Measurements from ENCODE around the gene TNS1. TPM values are rescaled to one million over a fixed set of nuclear protein-coding genes. Genes with fewer than 3 reads are reported as not detected.

Gene TNS1
- total RNA-seq, 2 experiments from 2014 or later = 0.89 to 1.4 TPM

- Mint-ChIP-seq H3K9me3 (no peaks in the 10 kb centered on the region), H3K27me3 (no peaks in the 10 kb centered on the region), H3K27ac (no peak overlapping the region), H3K36me3 (no peaks in the 10 kb centered on the region), H3K4me1 (no peaks in the 10 kb centered on the region), H3K4me3 (no peak overlapping the region)
- no peak for DNase-seq
These were observed 175.2 kb downstream of the TNS1 start for GRCh38 chr2:217827430-217828201.

DNA sequence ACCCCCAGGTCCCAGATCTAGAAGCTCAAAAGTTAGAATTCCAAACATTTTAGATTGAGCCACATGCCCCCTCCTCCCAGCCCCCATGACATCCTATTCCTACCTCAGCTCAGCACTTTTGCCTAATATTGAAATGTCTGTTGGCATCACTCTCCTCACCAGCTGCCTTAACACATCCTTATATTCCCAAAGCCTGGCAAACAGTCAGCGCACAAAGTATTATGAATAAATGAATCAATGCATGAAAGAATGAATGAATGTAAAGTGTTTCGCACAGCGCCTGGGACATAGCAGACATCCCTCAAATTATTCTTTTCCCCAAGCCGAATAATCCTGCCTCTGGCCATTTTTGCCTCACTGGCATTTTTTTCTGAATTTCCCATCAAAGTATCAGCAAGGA, 175.8 kb downstream of the TNS1 start:
- H3K9me3 Mint-ChIP-seq = no peaks in the 10 kb centered on the region
- no peaks in the 10 kb centered on the region for H3K4me1 Mint-ChIP-seq
- H3K36me3 Mint-ChIP-seq = no peaks in the 10 kb centered on the region
- H3K27me3 Mint-ChIP-seq = no peaks in the 10 kb centered on the region
- H3K27ac Mint-ChIP-seq = no peak overlapping the region
- DNase-seq = no peak
- H3K4me3 Mint-ChIP-seq = no peak overlapping the region

GRCh38 chr2:217826520-217826919, 176.3 kb downstream of the TNS1 start:
- DNase-seq = no peak
- no peaks in the 10 kb centered on the region for H3K9me3 Mint-ChIP-seq
- no peak overlapping the region for H3K4me3 Mint-ChIP-seq
- no peaks in the 10 kb centered on the region for H3K27me3 Mint-ChIP-seq
- H3K27ac Mint-ChIP-seq = no peak overlapping the region
- H3K36me3 Mint-ChIP-seq = no peaks in the 10 kb centered on the region
- H3K4me1 Mint-ChIP-seq = no peaks in the 10 kb centered on the region

- no peaks in the 10 kb centered on the region for H3K27me3 Mint-ChIP-seq
- H3K4me1 Mint-ChIP-seq = no peaks in the 10 kb centered on the region
- no peak overlapping the region for H3K27ac Mint-ChIP-seq
- no peaks in the 10 kb centered on the region for H3K36me3 Mint-ChIP-seq
- no peaks in the 10 kb centered on the region for H3K9me3 Mint-ChIP-seq
- DNase-seq = no peak
- H3K4me3 Mint-ChIP-seq = no peak overlapping the region
These were observed 177.1 kb downstream of the TNS1 start for GRCh38 chr2:217825469-217826235.

- no peaks in the 10 kb centered on the region for H3K27me3 Mint-ChIP-seq
- DNase-seq = no peak
- no peaks in the 10 kb centered on the region for H3K4me1 Mint-ChIP-seq
- no peak overlapping the region for H3K27ac Mint-ChIP-seq
- H3K4me3 Mint-ChIP-seq = no peak overlapping the region
- no peaks in the 10 kb centered on the region for H3K9me3 Mint-ChIP-seq
- H3K36me3 Mint-ChIP-seq = no peaks in the 10 kb centered on the region
These were observed 178.6 kb downstream of the TNS1 start for GRCh38 chr2:217824223-217824622.

- no peaks in the 10 kb centered on the region for H3K27me3 Mint-ChIP-seq
- no peaks in the 10 kb centered on the region for H3K36me3 Mint-ChIP-seq
- no peaks in the 10 kb centered on the region for H3K9me3 Mint-ChIP-seq
- H3K4me3 Mint-ChIP-seq = no peak overlapping the region
- no peak for DNase-seq
- H3K4me1 Mint-ChIP-seq = no peaks in the 10 kb centered on the region
- no peak overlapping the region for H3K27ac Mint-ChIP-seq
These were observed 179.2 kb downstream of the TNS1 start for GRCh38 chr2:217823626-217824025.

GRCh38 chr2:217822296-217823252, 180.2 kb downstream of the TNS1 start:
- no peaks in the 10 kb centered on the region for H3K9me3 Mint-ChIP-seq
- no peaks in the 10 kb centered on the region for H3K36me3 Mint-ChIP-seq
- H3K4me3 Mint-ChIP-seq = no peak overlapping the region
- H3K27me3 Mint-ChIP-seq = no peaks in the 10 kb centered on the region
- no peak for DNase-seq
- H3K27ac Mint-ChIP-seq = no peak overlapping the region
- no peaks in the 10 kb centered on the region for H3K4me1 Mint-ChIP-seq

DNA sequence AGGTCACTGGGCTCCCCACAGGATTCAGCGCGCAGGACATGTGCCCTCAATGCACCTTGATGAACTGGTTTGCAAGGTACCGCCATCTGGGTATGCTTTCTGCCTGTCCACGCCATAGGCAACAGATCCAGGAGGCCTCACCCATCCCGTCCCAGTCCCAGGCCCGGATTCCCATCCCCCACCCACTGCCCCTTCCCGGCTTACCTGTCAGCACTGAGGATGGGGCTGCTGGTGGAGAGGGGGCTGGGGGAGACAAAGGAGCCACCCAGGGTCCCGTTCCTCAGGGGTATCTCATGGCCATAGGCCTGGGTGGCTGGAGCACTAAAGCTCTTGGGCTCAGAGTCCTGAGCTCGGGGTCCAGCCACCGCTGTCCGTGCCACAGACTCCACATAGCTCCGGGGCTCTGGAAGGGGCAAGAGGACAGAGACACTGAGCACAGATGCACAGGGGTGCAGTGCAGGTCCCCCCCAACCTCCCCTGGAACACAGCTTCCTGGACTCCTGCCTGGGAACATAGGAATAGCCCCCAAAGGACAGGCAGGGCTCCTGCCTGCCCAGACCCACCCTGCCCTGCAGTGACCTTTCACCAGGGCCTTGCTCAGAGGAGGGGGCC, 181.2 kb downstream of the TNS1 start:
- Mint-ChIP-seq H3K9me3 (no peaks in the 10 kb centered on the region), H3K27ac (no peak overlapping the region), H3K4me3 (no peak overlapping the region), H3K27me3 (no peaks in the 10 kb centered on the region), H3K36me3 (no peaks in the 10 kb centered on the region), H3K4me1 (no peaks in the 10 kb centered on the region)
- no peak for DNase-seq

GRCh38 chr2:217820904-217821303, 181.9 kb downstream of the TNS1 start:
- no peaks in the 10 kb centered on the region for H3K4me1 Mint-ChIP-seq
- no peaks in the 10 kb centered on the region for H3K27me3 Mint-ChIP-seq
- no peak overlapping the region for H3K27ac Mint-ChIP-seq
- no peak overlapping the region for H3K4me3 Mint-ChIP-seq
- no peaks in the 10 kb centered on the region for H3K9me3 Mint-ChIP-seq
- no peak for DNase-seq
- H3K36me3 Mint-ChIP-seq = no peaks in the 10 kb centered on the region

GRCh38 chr2:217820091-217820819, 182.5 kb downstream of the TNS1 start:
- Mint-ChIP-seq H3K36me3 (no peaks in the 10 kb centered on the region), H3K4me1 (no peaks in the 10 kb centered on the region), H3K27ac (no peak overlapping the region), H3K4me3 (no peak overlapping the region), H3K9me3 (no peaks in the 10 kb centered on the region), H3K27me3 (no peaks in the 10 kb centered on the region)
- no peak for DNase-seq

- Mint-ChIP-seq H3K27ac (no peak overlapping the region), H3K4me1 (no peaks in the 10 kb centered on the region), H3K4me3 (no peak overlapping the region), H3K9me3 (no peaks in the 10 kb centered on the region), H3K36me3 (no peaks in the 10 kb centered on the region), H3K27me3 (no peaks in the 10 kb centered on the region)
- DNase-seq = no peak
These were observed 184.4 kb downstream of the TNS1 start for GRCh38 chr2:217818293-217818850.

GRCh38 chr2:217817466-217818292, 185.1 kb downstream of the TNS1 start:
- Mint-ChIP-seq H3K36me3 (no peaks in the 10 kb centered on the region), H3K9me3 (no peaks in the 10 kb centered on the region), H3K4me3 (no peak overlapping the region), H3K27ac (no peak overlapping the region), H3K4me1 (no peaks in the 10 kb centered on the region), H3K27me3 (no peaks in the 10 kb centered on the region)
- no peak for DNase-seq

DNA sequence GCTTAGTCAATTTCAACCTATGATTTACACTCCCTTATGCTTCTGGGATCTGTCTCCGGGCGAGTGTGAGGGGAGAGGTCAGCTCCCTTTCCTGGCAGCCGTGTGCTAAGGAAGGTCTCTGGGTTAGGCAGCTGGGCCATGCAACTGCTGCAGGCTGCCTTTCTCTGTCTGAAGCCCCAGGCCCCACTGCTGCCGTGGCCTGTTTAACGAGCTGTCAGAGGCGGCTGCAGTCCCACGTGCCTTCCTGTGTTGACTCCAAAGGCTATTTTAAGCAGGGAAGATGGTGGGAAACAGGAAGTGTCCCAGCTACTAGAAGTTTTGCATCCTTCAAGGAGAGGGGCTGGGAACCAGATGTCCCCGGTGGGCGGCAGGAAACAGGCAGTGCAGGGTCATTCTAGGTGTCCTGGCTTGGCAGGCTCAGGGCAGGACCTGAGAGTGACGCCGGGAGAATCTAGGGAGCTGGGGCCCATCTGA, 186.4 kb downstream of the TNS1 start:
- DNase-seq = no peak
- Mint-ChIP-seq H3K27me3 (no peaks in the 10 kb centered on the region), H3K9me3 (no peaks in the 10 kb centered on the region), H3K4me3 (no peak overlapping the region), H3K36me3 (no peaks in the 10 kb centered on the region), H3K4me1 (no peaks in the 10 kb centered on the region), H3K27ac (no peak overlapping the region)
